Tibial nerve (tissue), 4 donors: Measurements from ENCODE around the gene OR2V2. TPM values are rescaled to one million over a fixed set of nuclear protein-coding genes. Genes with fewer than 3 reads are reported as not detected.

Experiments
- DNase-seq, 2 donors: peaks; one replicate each; pipeline ENCODE4 v3.0.0-alpha.2; 2019; ENCODE audit warnings: low spot score in 2 of 2
- H3K27ac ChIP-seq, 4 donors: fragments of 200-600 bp; sonication (generic) in 3 of 4; one replicate each; pipeline ENCODE4 v1.5.1; 2017 to 2019; ENCODE audit warnings: mild to moderate bottlenecking in 1 of 4
- H3K27me3 ChIP-seq, 2 donors: fragments of 200-600 bp; sonication (generic) in 1 of 2; one replicate each; pipeline versions ENCODE4 v1.5.1 to v1.6.0; 2017 to 2019
- H3K36me3 ChIP-seq, 3 donors: fragments of 200-600 bp; sonication (generic); one replicate each; pipeline ENCODE4 v1.5.1; 2018 to 2019
- H3K4me1 ChIP-seq, 4 donors: fragments of 200-600 bp; sonication (generic) in 3 of 4; one replicate each; pipeline ENCODE4 v1.5.1; 2017 to 2019
- H3K4me3 ChIP-seq, 4 donors: fragments of 200-600 bp; sonication (generic) in 3 of 4; one replicate each; pipeline ENCODE4 v1.5.1; 2017 to 2019; ENCODE audit warnings: mild to moderate bottlenecking in 1 of 4, moderate library complexity in 1 of 4
- H3K9me3 ChIP-seq, 4 donors: fragments of 200-600 bp; sonication (generic) in 3 of 4; one replicate each; pipeline ENCODE4 v1.5.1; 2017 to 2019
- CTCF ChIP-seq, 5 experiments: fragments of 200-600 bp in 3 of 5; fragments of 450-650 bp in 2 of 5; sonication (generic) in 3 of 5; IDR thresholded peaks; one replicate each; pipeline ENCODE4 v1.5.1; 2016 to 2019; ENCODE audit warnings: antibody characterized with exemption in 5 of 5, mild to moderate bottlenecking in 3 of 5, moderate library complexity in 2 of 5
- EP300 ChIP-seq, 2 donors: sonication (generic); formaldehyde crosslinking; IDR thresholded peaks; one replicate each; pipeline ENCODE4 v1.6.1; 2017; ENCODE audit warnings: antibody characterized with exemption in 2 of 2, mild to moderate bottlenecking in 1 of 2
- POLR2A ChIP-seq, 2 donors: fragments of 450-650 bp; IDR thresholded peaks; one replicate each; pipeline ENCODE4 v1.6.1; 2017; ENCODE audit warnings: antibody characterized with exemption in 2 of 2, mild to moderate bottlenecking in 2 of 2, moderate library complexity in 2 of 2
- WGBS, 2 donors: methylation state at CpG; one replicate each; pipeline ENCODE4 v1.1.5; 2018; 5-methylcytosine and 5-hydroxymethylcytosine counted together
- total RNA-seq, 4 donors: library from RNA; depleted of rRNA; stranded (reverse); fragments of >200 nt; gene quantifications; one replicate each; pipeline ENCODE4 v1.1.0, GENCODE V29; 2016

The OR2V2 gene
- total RNA-seq, 4 donors from 2014 or later: not detected

GRCh38 chr5:181118369-181118768 is 29.0 kb upstream of the OR2V2 start:
- Histone ChIP-seq H3K27me3 (peaks cover 0 to 45% of the 10 kb centered on the region in 2 donors), H3K27ac (no peak overlapping the region), H3K36me3 (no peaks in the 10 kb centered on the region), H3K4me3 (no peak overlapping the region), H3K9me3 (peaks cover 0 to 9% (median 0%) of the 10 kb centered on the region in 4 donors), H3K4me1 (peaks cover 0 to 6% (median 0%) of the 10 kb centered on the region in 4 donors)
- DNase-seq: no peak
- TF ChIP-seq EP300 (IDR thresholded peaks at IDR 0.05) (no peak), POLR2A (IDR thresholded peaks at IDR 0.05) (no peak), CTCF (IDR thresholded peaks at IDR 0.05) (no peak)
- 85 to 88% methylated on average over 6 of the region's 6 CpGs for WGBS, 2 donors

GRCh38 chr5:181119105-181119504 is 28.3 kb upstream of the OR2V2 start:
- peaks cover 0 to 40% of the 10 kb centered on the region in 2 donors for H3K27me3 ChIP-seq
- H3K36me3 ChIP-seq: no peaks in the 10 kb centered on the region

GRCh38 chr5:181120306-181120705 is 27.1 kb upstream of the OR2V2 start:
- DNase-seq: no peak
- Histone ChIP-seq H3K27me3 (peaks cover 0 to 28% of the 10 kb centered on the region in 2 donors), H3K36me3 (no peaks in the 10 kb centered on the region), H3K4me3 (no peak overlapping the region), H3K27ac (no peak overlapping the region), H3K9me3 (no peaks in the 10 kb centered on the region), H3K4me1 (peaks cover 0 to under 1% (median 0%) of the 10 kb centered on the region in 4 donors)
- 82 to 85% methylated on average over 4 of the region's 4 CpGs for WGBS, 2 donors
- TF ChIP-seq CTCF (IDR thresholded peaks at IDR 0.05) (no peak), POLR2A (IDR thresholded peaks at IDR 0.05) (no peak), EP300 (IDR thresholded peaks at IDR 0.05) (no peak)

More at GRCh38 chr5:181119105-181119504, 28.3 kb upstream of the OR2V2 start:
- peaks cover 0 to 6% (median 0%) of the 10 kb centered on the region in 4 donors for H3K4me1 ChIP-seq
- TF ChIP-seq EP300 (IDR thresholded peaks at IDR 0.05) (no peak), CTCF (IDR thresholded peaks at IDR 0.05) (no peak), POLR2A (IDR thresholded peaks at IDR 0.05) (no peak)
- no peak overlapping the region for H3K4me3 ChIP-seq
- no peak for DNase-seq
- no peak overlapping the region for H3K27ac ChIP-seq
- H3K9me3 ChIP-seq: peaks cover 0 to 4% (median 0%) of the 10 kb centered on the region in 4 donors
- WGBS, 2 donors: 86 to 88% methylated on average over 8 of the region's 8 CpGs

GRCh38 chr5:181120761-181121160 is 26.6 kb upstream of the OR2V2 start:
- WGBS, 2 donors: 74 to 75% methylated on average over 5 of the region's 5 CpGs
- TF ChIP-seq CTCF (IDR thresholded peaks at IDR 0.05): no peak
- no peak for TF ChIP-seq EP300 (IDR thresholded peaks at IDR 0.05)
- no peak for TF ChIP-seq POLR2A (IDR thresholded peaks at IDR 0.05)
- H3K27ac ChIP-seq: no peak overlapping the region
- no peak overlapping the region for H3K4me3 ChIP-seq
- H3K27me3 ChIP-seq: peaks cover 0 to 24% of the 10 kb centered on the region in 2 donors
- no peaks in the 10 kb centered on the region for H3K36me3 ChIP-seq
- no peak for DNase-seq
- no peaks in the 10 kb centered on the region for H3K4me1 ChIP-seq
- H3K9me3 ChIP-seq: no peaks in the 10 kb centered on the region

GRCh38 chr5:181121675-181122561 is 25.5 kb upstream of the OR2V2 start:
- Histone ChIP-seq H3K27me3 (peaks cover 0 to 15% of the 10 kb centered on the region in 2 donors), H3K4me3 (no peak overlapping the region), H3K4me1 (no peaks in the 10 kb centered on the region), H3K36me3 (no peaks in the 10 kb centered on the region), H3K27ac (no peak overlapping the region), H3K9me3 (no peaks in the 10 kb centered on the region)
- no peak for DNase-seq
- WGBS, 2 donors: 66 to 68% methylated on average over 28 of the region's 28 CpGs
- TF ChIP-seq EP300 (IDR thresholded peaks at IDR 0.05) (no peak), CTCF (IDR thresholded peaks at IDR 0.05) (peak in 1 of 5 experiments; percentile 10)
